Measurements from ENCODE around the gene ONECUT3.

DNA sequence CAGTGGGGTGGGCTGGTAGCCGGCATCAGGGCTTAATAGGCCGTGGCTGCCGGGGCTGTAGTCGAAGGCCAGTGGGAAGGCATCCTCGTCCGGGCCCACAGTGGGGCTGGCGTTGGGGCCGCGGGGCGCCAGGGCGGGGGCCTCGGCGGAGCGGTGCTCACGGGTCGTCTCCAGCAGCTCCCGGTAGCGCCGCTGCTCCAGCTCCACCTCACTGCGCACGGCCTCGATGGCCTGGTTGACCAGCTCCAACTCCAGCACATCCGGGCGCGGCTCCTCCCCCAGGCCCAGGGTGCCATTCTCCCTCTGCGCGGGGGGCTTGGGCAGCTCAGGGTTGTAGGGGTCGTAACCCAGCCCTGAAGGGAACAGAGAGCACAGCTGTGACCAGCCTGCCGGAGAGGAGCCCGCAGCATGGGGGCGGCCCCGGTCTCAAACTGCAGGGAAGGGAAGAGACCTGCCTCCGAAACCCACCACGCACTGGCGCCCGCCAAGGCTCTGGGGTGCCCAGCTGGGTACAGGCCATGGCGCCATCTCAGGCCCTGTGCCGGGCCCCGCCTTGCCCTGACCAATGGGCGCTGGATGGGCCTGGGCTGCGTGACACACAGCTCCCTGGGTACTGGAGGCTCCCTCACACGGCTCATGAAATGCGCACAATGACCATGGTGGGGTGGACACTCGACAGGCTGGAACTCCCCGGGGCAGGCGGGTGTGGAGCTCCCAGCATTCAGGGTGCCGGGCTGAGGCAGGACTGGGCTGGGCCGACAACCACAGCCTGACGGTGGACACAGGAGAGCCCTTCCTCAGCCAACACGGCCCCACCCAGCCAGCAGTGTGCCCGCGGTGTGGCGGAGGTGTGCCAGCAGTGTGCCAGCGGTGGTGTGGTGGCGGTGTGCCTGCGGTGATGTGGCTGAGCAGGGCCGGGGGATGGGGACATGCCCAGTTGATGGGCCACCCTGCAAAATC lies 75.3 kb downstream of the ONECUT3 start:
- TF ChIP-seq, protein P1, sequence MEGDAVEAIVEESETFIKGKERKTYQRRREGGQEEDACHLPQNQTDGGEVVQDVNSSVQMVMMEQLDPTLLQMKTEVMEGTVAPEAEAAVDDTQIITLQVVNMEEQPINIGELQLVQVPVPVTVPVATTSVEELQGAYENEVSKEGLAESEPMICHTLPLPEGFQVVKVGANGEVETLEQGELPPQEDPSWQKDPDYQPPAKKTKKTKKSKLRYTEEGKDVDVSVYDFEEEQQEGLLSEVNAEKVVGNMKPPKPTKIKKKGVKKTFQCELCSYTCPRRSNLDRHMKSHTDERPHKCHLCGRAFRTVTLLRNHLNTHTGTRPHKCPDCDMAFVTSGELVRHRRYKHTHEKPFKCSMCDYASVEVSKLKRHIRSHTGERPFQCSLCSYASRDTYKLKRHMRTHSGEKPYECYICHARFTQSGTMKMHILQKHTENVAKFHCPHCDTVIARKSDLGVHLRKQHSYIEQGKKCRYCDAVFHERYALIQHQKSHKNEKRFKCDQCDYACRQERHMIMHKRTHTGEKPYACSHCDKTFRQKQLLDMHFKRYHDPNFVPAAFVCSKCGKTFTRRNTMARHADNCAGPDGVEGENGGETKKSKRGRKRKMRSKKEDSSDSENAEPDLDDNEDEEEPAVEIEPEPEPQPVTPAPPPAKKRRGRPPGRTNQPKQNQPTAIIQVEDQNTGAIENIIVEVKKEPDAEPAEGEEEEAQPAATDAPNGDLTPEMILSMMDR (IDR thresholded peaks at IDR 0.05): no peak
- no peak for TF ChIP-seq POLR2A (IDR thresholded peaks at IDR 0.05)

All from lower leg skin (tissue), 3 donors.